PC-9 (cell line): Measurements from ENCODE around the gene NPFFR2. TPM values are rescaled to one million over a fixed set of nuclear protein-coding genes. Genes with fewer than 3 reads are reported as not detected.

Source experiments
- BruUV-seq: library from RNA; stranded (reverse); fragments of 400-500 nt; replicated peaks from 2 replicates; lab custom pipeline; 2021; lab: Mats Ljungman, UMichigan
- CTCF ChIA-PET: fragments of 300-600 bp; sonication (Branson Sonifier 250); formaldehyde crosslinking; loops from one replicate; lab custom pipeline; 2022; ENCODE audit warnings: antibody characterized with exemption; lab: Charles Lee
- POLR2A ChIA-PET: fragments of 300-600 bp; sonication (Branson Sonifier 250); formaldehyde crosslinking; loops from one replicate; lab custom pipeline; 2022; ENCODE audit warnings: antibody characterized with exemption; ENCODE audit not compliant: unreplicated experiment; lab: Charles Lee
- DNase-seq, 2 experiments: peaks; one replicate each; pipeline versions ENCODE4 v3.0.0 to v3.0.0-alpha.2; 2015 to 2022; ENCODE audit warnings: mixed read lengths in 1 of 2
- H2AFZ ChIP-seq: fragments of 200-600 bp; sonication (generic); 2 replicates; pipeline ENCODE4 v1.8.1; 2017; ENCODE audit warnings: antibody characterized with exemption
- H3F3A ChIP-seq: fragments of 200-600 bp; sonication (generic); 2 replicates; pipeline ENCODE4 v1.8.1; 2017; ENCODE audit warnings: antibody characterized with exemption, mild to moderate bottlenecking, low read depth; ENCODE audit not compliant: insufficient read depth
- H3K27ac ChIP-seq: fragments of 200-600 bp; sonication (generic); 2 replicates; pipeline ENCODE4 v1.6.1; 2016; ENCODE audit warnings: mixed run types
- H3K27me3 ChIP-seq: fragments of 200-600 bp; sonication (generic); 2 replicates; pipeline ENCODE4 v1.6.1; 2016; ENCODE audit warnings: low read depth, mixed run types; ENCODE audit not compliant: insufficient read depth
- H3K36me3 ChIP-seq: fragments of 200-600 bp; sonication (generic); 2 replicates; pipeline ENCODE4 v1.6.1; 2016; ENCODE audit warnings: low read depth, mixed run types
- H3K4me1 ChIP-seq: fragments of 200-600 bp; sonication (generic); replicated peaks from 2 replicates; pipeline ENCODE4 v1.6.1; 2016; ENCODE audit warnings: mixed run types; ENCODE audit not compliant: insufficient read depth
- H3K4me2 ChIP-seq: fragments of 200-600 bp; sonication (generic); 2 replicates; pipeline ENCODE4 v1.6.1; 2017; ENCODE audit warnings: mixed run types
- H3K4me3 ChIP-seq: fragments of 200-600 bp; sonication (generic); 2 replicates; pipeline ENCODE4 v1.6.1; 2016; ENCODE audit warnings: mixed run types
- H3K79me2 ChIP-seq: fragments of 200-600 bp; sonication (generic); 2 replicates; pipeline ENCODE4 v1.6.1; 2017; ENCODE audit warnings: low read depth, mixed run types
- H3K9me2 ChIP-seq: fragments of 200-600 bp; sonication (generic); 2 replicates; pipeline ENCODE4 v1.8.1; 2017; ENCODE audit warnings: mild to moderate bottlenecking; ENCODE audit not compliant: insufficient read depth
- H3K9me3 ChIP-seq: fragments of 200-600 bp; sonication (generic); 2 replicates; pipeline ENCODE4 v1.8.1; 2016; ENCODE audit warnings: low read depth; ENCODE audit not compliant: insufficient read depth
- H4K20me1 ChIP-seq: fragments of 200-600 bp; sonication (generic); 2 replicates; pipeline ENCODE4 v1.8.1; 2017; ENCODE audit not compliant: insufficient read depth
- CTCF ChIP-seq: fragments of 200-600 bp; sonication (generic); conservative IDR thresholded peaks from 2 replicates; pipeline ENCODE4 v1.6.1; 2017; ENCODE audit warnings: mixed run types, antibody characterized with exemption, mild to moderate bottlenecking, moderate library complexity
- EZH2 ChIP-seq: fragments of 200-600 bp; sonication (generic); IDR thresholded peaks from 2 replicates; pipeline ENCODE4 v1.8.0; 2017; ENCODE audit warnings: antibody characterized with exemption, low read depth
- intact Hi-C: fragments of 100-400 bp; cut with micrococcal nuclease; formaldehyde crosslinking; loops from one replicate; pipeline ENCODE4 v1.10.0; 2022; ENCODE audit not compliant: unreplicated experiment
- total RNA-seq: library from RNA; stranded (reverse); gene quantifications from 2 replicates; pipeline ENCODE4 v1.2.3, GENCODE V29; 2021

Gene NPFFR2
- total RNA-seq, 1 experiment from 2014 or later = not detected

DNA sequence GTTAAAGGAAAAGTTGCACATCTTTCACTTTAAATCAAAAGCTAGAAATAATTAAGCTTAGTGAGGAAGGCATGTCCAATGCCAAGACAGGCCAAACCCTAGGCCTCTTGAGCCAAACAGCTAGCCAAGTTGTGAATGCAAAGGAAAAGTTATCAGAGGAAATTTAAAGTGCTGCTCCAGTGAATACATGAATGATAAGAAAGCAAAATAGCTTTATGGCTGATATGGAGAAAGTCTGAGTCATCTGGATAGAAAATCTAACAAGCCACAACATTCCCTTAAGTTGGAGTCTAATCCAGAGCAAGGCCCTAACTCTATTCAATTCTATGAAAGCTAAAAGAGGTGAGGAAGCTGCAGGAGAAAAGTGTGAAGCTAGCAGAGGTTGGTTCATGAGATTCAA is 23.8 kb downstream of the NPFFR2 start:
- CTCF ChIA-PET = interaction anchor here (0.6 kb wide), 1 partner anchor 326 kb away, joined by 5 read pairs; no protein-coding TSS in a partner anchor
- intact Hi-C loops = no loop called here
- no peak overlapping the region for H3K4me2 ChIP-seq
- no peaks in the 10 kb centered on the region for H3K27me3 ChIP-seq
- no peak for DNase-seq
- no peaks in the 10 kb centered on the region for H3K36me3 ChIP-seq
- no peaks in the 10 kb centered on the region for H4K20me1 ChIP-seq
- no TSS peak for BruUV-seq
- POLR2A ChIA-PET = no interaction called here
- no peak overlapping the region for H3K27ac ChIP-seq
- H3F3A ChIP-seq = no peaks in the 10 kb centered on the region
- H3K9me3 ChIP-seq = no peaks in the 10 kb centered on the region
- no peak for TF ChIP-seq CTCF
- no peak for TF ChIP-seq EZH2
- no peaks in the 10 kb centered on the region for H3K4me1 ChIP-seq
- H3K79me2 ChIP-seq = no peaks in the 10 kb centered on the region
- H2AFZ ChIP-seq = no peak overlapping the region
- no peak overlapping the region for H3K4me3 ChIP-seq
- no peaks in the 10 kb centered on the region for H3K9me2 ChIP-seq

- Histone ChIP-seq H4K20me1 (no peaks in the 10 kb centered on the region), H3K27me3 (no peaks in the 10 kb centered on the region), H3K9me2 (no peaks in the 10 kb centered on the region), H3F3A (no peaks in the 10 kb centered on the region), H3K4me3 (no peak overlapping the region), H3K79me2 (no peaks in the 10 kb centered on the region), H2AFZ (no peak overlapping the region), H3K27ac (no peak overlapping the region), H3K9me3 (no peaks in the 10 kb centered on the region), H3K4me2 (no peak overlapping the region), H3K4me1 (no peaks in the 10 kb centered on the region), H3K36me3 (no peaks in the 10 kb centered on the region)
- CTCF ChIA-PET = interaction anchor here (0.6 kb wide), 2 partner anchors 10 to 91 kb away, joined by 3 to 4 read pairs; no protein-coding TSS in a partner anchor
- intact Hi-C loops = no loop called here
- no TSS peak for BruUV-seq
- TF ChIP-seq CTCF (no peak), EZH2 (no peak)
- POLR2A ChIA-PET = no interaction called here
- no peak for DNase-seq
Measured at GRCh38 chr4:72063726-72064125, 31.9 kb downstream of the NPFFR2 start.

DNA sequence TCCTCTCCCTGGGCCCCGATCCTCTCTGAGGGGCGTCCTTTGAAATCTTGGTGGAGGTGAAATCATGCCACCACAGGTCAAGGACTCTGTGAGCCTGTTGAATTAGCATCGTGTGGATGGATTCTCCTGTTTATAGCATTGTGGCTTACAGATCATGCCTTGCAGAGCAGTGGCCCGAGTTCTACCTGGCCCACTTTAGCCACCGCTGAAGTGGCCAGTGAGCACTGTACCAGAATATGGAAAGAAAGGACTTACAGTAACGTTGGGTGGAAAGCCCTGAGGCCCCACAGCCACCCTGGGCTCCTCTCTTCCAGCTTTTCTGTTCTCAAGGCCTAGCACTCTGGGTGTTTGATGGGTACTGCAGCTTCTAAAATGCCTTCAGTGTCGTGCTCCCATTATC is 35.3 kb downstream of the NPFFR2 start:
- ChIA-PET CTCF (no interaction called here), POLR2A (no interaction called here)
- DNase-seq = no peak
- TF ChIP-seq EZH2 = no peak
- H4K20me1 ChIP-seq = no peaks in the 10 kb centered on the region
- intact Hi-C loops = no loop called here
- H3K9me2 ChIP-seq = no peaks in the 10 kb centered on the region
- H3K4me1 ChIP-seq = no peaks in the 10 kb centered on the region
- no peak overlapping the region for H2AFZ ChIP-seq
- H3K9me3 ChIP-seq = no peaks in the 10 kb centered on the region
- no peak overlapping the region for H3K27ac ChIP-seq
- no peaks in the 10 kb centered on the region for H3F3A ChIP-seq
- no peak overlapping the region for H3K4me2 ChIP-seq
- no peaks in the 10 kb centered on the region for H3K36me3 ChIP-seq
- BruUV-seq = no TSS peak
- H3K79me2 ChIP-seq = no peaks in the 10 kb centered on the region
- H3K27me3 ChIP-seq = no peaks in the 10 kb centered on the region
- H3K4me3 ChIP-seq = no peak overlapping the region

DNA sequence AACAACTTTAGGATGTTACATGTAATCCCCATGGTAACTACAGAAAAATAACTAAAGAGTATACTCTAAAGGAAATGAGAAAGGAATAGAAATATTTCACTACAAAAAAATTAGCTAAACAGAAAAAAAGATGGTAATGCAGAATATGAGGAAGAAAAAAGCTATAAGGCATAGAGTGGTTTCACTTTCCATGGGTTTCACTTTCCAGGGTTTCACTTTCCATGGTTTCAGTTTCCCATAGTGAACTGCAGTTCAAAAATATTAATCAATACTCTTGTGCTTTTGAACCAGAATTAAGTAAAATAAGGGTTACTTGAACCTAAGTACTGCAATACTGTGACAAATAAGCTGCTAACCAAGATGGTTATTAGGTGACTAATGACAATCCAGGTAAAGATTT is 42.0 kb downstream of the NPFFR2 start:
- BruUV-seq = no TSS peak
- intact Hi-C loops = no loop called here

More for the DNA sequence above, 42.0 kb downstream of the NPFFR2 start:
- Histone ChIP-seq H3K79me2 (no peaks in the 10 kb centered on the region), H2AFZ (no peak overlapping the region), H3F3A (no peaks in the 10 kb centered on the region), H3K4me3 (no peak overlapping the region), H4K20me1 (no peaks in the 10 kb centered on the region), H3K9me3 (no peaks in the 10 kb centered on the region), H3K27me3 (no peaks in the 10 kb centered on the region), H3K4me2 (0 out of 2 replicates have a peak overlapping the region, but pooled peaks have one; percentile 15), H3K27ac (no peak overlapping the region), H3K9me2 (no peaks in the 10 kb centered on the region), H3K4me1 (no peaks in the 10 kb centered on the region), H3K36me3 (no peaks in the 10 kb centered on the region)
- CTCF ChIA-PET = interaction anchor here (0.7 kb wide), 1 partner anchor 10 kb away, joined by 3 read pairs; no protein-coding TSS in a partner anchor
- no peak for DNase-seq
- POLR2A ChIA-PET = no interaction called here
- TF ChIP-seq CTCF (no peak), EZH2 (no peak)
